ENCODE measurements around the gene GATD1. TPM values are rescaled to one million over a fixed set of nuclear protein-coding genes. Genes with fewer than 3 reads are reported as not detected.

GATD1 gene
- total and polyA plus RNA-seq, 9 of the 15 experiments (the other 6 are each of a cell fraction or from before 2014, with no cell fraction given), result 2.8 to 144 (median 36.9) TPM

DNA sequence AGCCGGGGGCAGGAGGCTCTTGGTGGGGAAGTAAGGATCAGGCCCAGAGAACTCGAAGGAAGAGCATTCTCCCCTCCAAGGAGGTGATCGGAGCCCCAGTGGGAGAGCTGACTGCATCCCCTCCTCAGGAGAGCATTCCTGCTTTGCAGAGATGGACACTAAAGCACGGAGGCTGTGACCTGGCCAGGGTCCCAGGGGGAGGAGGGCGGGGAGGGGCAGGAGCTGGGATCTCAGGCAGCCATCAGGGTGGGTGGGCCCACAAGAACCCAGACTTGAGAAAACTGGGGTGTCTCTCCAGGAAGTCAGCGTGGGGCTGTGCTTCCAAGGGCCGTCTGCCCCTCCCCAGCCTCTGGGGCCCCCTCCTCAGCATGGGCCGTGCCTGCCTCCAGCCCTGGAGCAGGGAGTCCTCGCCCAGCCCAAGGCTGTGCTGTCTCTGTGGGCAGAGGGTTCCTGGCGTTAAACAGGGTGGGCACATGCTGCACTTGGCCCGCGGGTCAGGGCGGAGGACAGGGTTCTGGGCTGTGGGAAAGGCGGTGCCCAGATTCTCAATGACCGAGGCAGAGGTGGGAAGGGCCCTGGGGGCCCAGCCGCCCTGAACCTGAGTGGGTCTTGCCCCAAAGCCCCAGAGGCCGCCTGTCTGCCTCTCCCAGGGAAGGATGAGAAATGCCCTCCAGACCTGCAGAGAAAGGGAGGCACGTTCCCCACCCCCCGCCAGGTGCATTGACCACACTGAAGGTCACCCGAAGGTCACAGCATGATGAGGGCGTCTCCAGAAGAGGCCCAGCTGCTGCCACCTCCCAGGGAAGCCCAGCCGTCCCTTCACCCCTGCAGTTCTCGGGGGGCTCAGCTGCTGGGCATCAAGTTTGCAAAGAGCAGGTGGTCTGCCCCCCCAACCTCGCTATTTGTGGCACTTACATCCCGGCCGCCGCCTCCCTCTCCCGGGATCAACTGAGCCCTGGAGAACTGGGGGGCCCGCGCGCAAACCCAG, 12.0 kb upstream of the GATD1 start:
- no peaks in the 10 kb centered on the region for H3K9me3 ChIP-seq (replicated peaks; ENCODE audit: control insufficient read depth, insufficient read depth, low read depth, low read length)
- H3K9me1 ChIP-seq (ENCODE audit: control insufficient read depth, insufficient read depth, low read length), result peaks cover 3% of the 10 kb centered on the region
- no peak for FAIRE-seq
- no peak overlapping the region for H3K4me2 ChIP-seq (ENCODE audit: insufficient read depth, low read length)
- ChIA-PET POLR2A (interaction anchor here (0.5 to 2.0 kb wide), 5 partner anchors 8 to 293 kb away, joined by 3 to 6 read pairs (median 5); no protein-coding TSS in a partner anchor), CTCF (ENCODE audit: low intra/inter-chr PET ratio) (no interaction called here)
- no peaks in the 10 kb centered on the region for H3K79me2 ChIP-seq (ENCODE audit: control insufficient read depth, insufficient read depth, low read length)
- H3K36me3 ChIP-seq (ENCODE audit: control insufficient read depth, insufficient read depth, low read length), result peaks cover 25% of the 10 kb centered on the region; the same call in 1 of the 3 replicates
- in situ Hi-C loops (cut with MboI), result no loop called here
- no peak overlapping the region for H2AFZ ChIP-seq (ENCODE audit: low read depth, low read length)
- peak overlapping the region in 1 of 2 experiments; percentile 69; a peak in 1 of 4 replicates for H3K9ac ChIP-seq (ENCODE audit: insufficient read depth in 1 of 2, low read depth in 2 of 2, low read length in 2 of 2)
- H4K20me1 ChIP-seq (replicated peaks; ENCODE audit: control insufficient read depth, insufficient read depth, low read length), result no peaks in the 10 kb centered on the region
- DNase-seq (ENCODE audit: extremely low read depth in 1 of 4, low spot score in 3 of 4), result no peak
- H3K4me1 ChIP-seq (replicated peaks in 1 of 2; ENCODE audit: control insufficient read depth in 2 of 2, insufficient read depth in 2 of 2, low read length in 2 of 2), result peaks cover 0 to 73% of the 10 kb centered on the region in 2 experiments; a peak in 2 of 5 replicates
- no peak overlapping the region for H3K27ac ChIP-seq (ENCODE audit: extremely low read depth, low read depth, low read length)
- 44% methylated on average over 16 of the region's 31 CpGs for WGBS (ENCODE audit: insufficient coverage, low coverage, missing lambda C conversion rate)
- H3K4me3 ChIP-seq, result no peak overlapping the region
- no peaks in the 10 kb centered on the region for H3K27me3 ChIP-seq (ENCODE audit: control insufficient read depth in 2 of 2, insufficient read depth in 2 of 2, low read length in 2 of 2)
- ATAC-seq, result no peak
- intact Hi-C loops (cut with micrococcal nuclease), result no loop called here
- BruUV-seq (replicated peaks), result no TSS peak
- TF ChIP-seq POLR2G (IDR thresholded peaks at IDR 0.05; ENCODE audit: low read depth, low read length) (peak; percentile 42; the same call in 1 of the 2 replicates), JUNB (CRISPR knock-in tag; conservative IDR thresholded peaks at IDR 0.05) (no peak), TGIF2 (CRISPR knock-in tag; IDR thresholded peaks at IDR 0.05) (peak; percentile 15; the same call in 1 of the 2 replicates), ZBTB11 (CRISPR knock-in tag; IDR thresholded peaks at IDR 0.05) (no peak), HMGN3 (IDR thresholded peaks at IDR 0.05; ENCODE audit: borderline replicate concordance, extremely low read depth, insufficient read length, low read depth, low read length) (peak; percentile 10), ESRRA (IDR thresholded peaks at IDR 0.05; ENCODE audit: borderline replicate concordance, low read depth) (peak; percentile 87), NR1H2 (CRISPR knock-in tag; IDR thresholded peaks at IDR 0.05) (no peak)

All from K562 (cell line).